Panc1 (cell line): ENCODE data around the gene TSHZ2. TPM values are rescaled to one million over a fixed set of nuclear protein-coding genes. Genes with fewer than 3 reads are reported as not detected.

Source experiments
- ATAC-seq: fragments of 200-7000 bp; cut with Tn5 transposase; 2 replicates; pipeline ENCODE4 v1.9.1; 2020; ENCODE audit warnings: mild to moderate bottlenecking, moderate library complexity
- BruUV-seq: library from RNA; stranded (reverse); fragments of 400-500 nt; replicated peaks from 2 replicates; lab custom pipeline; 2021; lab: Mats Ljungman, UMichigan
- CTCF ChIA-PET: fragments of 300-600 bp; sonication (Branson Sonifier 250); formaldehyde crosslinking; loops from one replicate; lab custom pipeline; 2022; ENCODE audit warnings: antibody characterized with exemption; lab: Charles Lee
- POLR2A ChIA-PET: fragments of 300-600 bp; sonication (Branson Sonifier 250); formaldehyde crosslinking; loops from one replicate; lab custom pipeline; 2022; ENCODE audit warnings: antibody characterized with exemption; lab: Charles Lee
- DNase-seq: peaks from one replicate; pipeline ENCODE4 v3.0.0-alpha.2; 2010; ENCODE audit warnings: low read depth, low spot score
- H3K27ac ChIP-seq: 2 replicates; pipeline ENCODE4 v1.5.1; 2011; ENCODE audit warnings: mild to moderate bottlenecking, low read length, inconsistent platforms
- H3K27me3 ChIP-seq: fragments of 200-500 bp; sonication (Bioruptor generic); 2 replicates; pipeline ENCODE4 v1.6.0; 2014; ENCODE audit warnings: low read length, inconsistent platforms; ENCODE audit not compliant: control insufficient read depth, insufficient read depth
- H3K36me3 ChIP-seq: fragments of 200-500 bp; sonication (Bioruptor generic); 2 replicates; pipeline ENCODE4 v1.5.1; 2014; ENCODE audit warnings: inconsistent platforms, mild to moderate bottlenecking, low read length, moderate library complexity; ENCODE audit not compliant: control insufficient read depth, insufficient read depth
- H3K4me1 ChIP-seq: 2 replicates; pipeline ENCODE4 v1.5.1; 2011; ENCODE audit warnings: inconsistent platforms, mild to moderate bottlenecking, low read length, moderate library complexity; ENCODE audit not compliant: control insufficient read depth, insufficient read depth
- H3K4me3 ChIP-seq, 2 experiments: 2 replicates each; pipeline ENCODE4 v1.5.1; 2011 to 2012; ENCODE audit warnings: low read depth in 2 of 2, low read length in 2 of 2, mild to moderate bottlenecking in 2 of 2, inconsistent platforms in 1 of 2, moderate library complexity in 1 of 2
- H3K9me3 ChIP-seq: fragments of 200-500 bp; sonication (Bioruptor generic); 2 replicates; pipeline ENCODE4 v1.5.1; 2014; ENCODE audit warnings: low read depth, mild to moderate bottlenecking, inconsistent platforms, low read length, moderate library complexity; ENCODE audit not compliant: control insufficient read depth, insufficient read depth
- CTCF ChIP-seq: fragments of 450-650 bp; IDR thresholded peaks from 2 replicates; pipeline ENCODE4 v1.5.1; 2017; ENCODE audit warnings: mild to moderate bottlenecking
- POLR2AphosphoS5 ChIP-seq: IDR thresholded peaks from 2 replicates; pipeline ENCODE4 v1.6.1; 2012; ENCODE audit warnings: mild to moderate bottlenecking, low read depth, low read length, moderate library complexity
- REST ChIP-seq, 2 experiments: IDR thresholded peaks; 2 replicates each; pipeline ENCODE4 v1.6.1; 2011 to 2012; ENCODE audit warnings: low read depth in 2 of 2, control low read depth in 1 of 2, low read length in 1 of 2, mild to moderate bottlenecking in 1 of 2, moderate library complexity in 1 of 2; ENCODE audit not compliant: insufficient read depth in 1 of 2
- SIN3A ChIP-seq: IDR thresholded peaks from 2 replicates; pipeline ENCODE4 v1.6.1; 2012; ENCODE audit warnings: low read depth, mild to moderate bottlenecking, low read length, moderate library complexity, borderline replicate concordance; ENCODE audit not compliant: insufficient read depth
- TCF7L2 ChIP-seq: IDR thresholded peaks from 2 replicates; pipeline ENCODE4 v1.6.1; 2011; ENCODE audit warnings: mild to moderate bottlenecking, low read depth, low read length, inconsistent platforms
- in situ Hi-C: cut with HindIII; loops from 2 replicates; pipeline ENCODE4 v1.10.0; 2016; ENCODE audit warnings: low sequenced_read_pairs, low pct_unique_long_range_greater_than_20kb
- intact Hi-C: fragments of 100-400 bp; cut with micrococcal nuclease; formaldehyde crosslinking; loops from one replicate; pipeline ENCODE4 v1.10.0; 2022; ENCODE audit not compliant: unreplicated experiment
- total RNA-seq: library from RNA; stranded (reverse); gene quantifications from one replicate; pipeline ENCODE4 v1.2.1, GENCODE V29; 2021; ENCODE audit not compliant: unreplicated experiment

The TSHZ2 gene
- total RNA-seq, 1 experiment from 2014 or later = 0.36 TPM

GRCh38 chr20:53028337-53029007 is 56.3 kb downstream of the TSHZ2 start:
- H3K4me1 ChIP-seq = no peaks in the 10 kb centered on the region
- in situ Hi-C loops = no loop called here
- no peaks in the 10 kb centered on the region for H3K36me3 ChIP-seq
- H3K4me3 ChIP-seq = no peak overlapping the region
- no peaks in the 10 kb centered on the region for H3K9me3 ChIP-seq
- CTCF ChIA-PET = no interaction called here
- DNase-seq = no peak
- ATAC-seq = no peak
- TF ChIP-seq REST (IDR thresholded peaks at IDR 0.05; ENCODE audit: insufficient read depth in 1 of 2, low read depth in 2 of 2, low read length in 1 of 2) = no peak
- TF ChIP-seq TCF7L2 = no peak
- no peak for TF ChIP-seq CTCF
- no peak for TF ChIP-seq POLR2AphosphoS5
- no peak for TF ChIP-seq SIN3A
- no TSS peak for BruUV-seq
- H3K27me3 ChIP-seq = peaks cover 4% of the 10 kb centered on the region
- POLR2A ChIA-PET = no interaction called here
- no peak overlapping the region for H3K27ac ChIP-seq
- intact Hi-C loops = no loop called here

- Histone ChIP-seq H3K27ac (no peak overlapping the region), H3K4me3 (no peak overlapping the region), H3K36me3 (no peaks in the 10 kb centered on the region), H3K9me3 (no peaks in the 10 kb centered on the region), H3K27me3 (peaks cover 4% of the 10 kb centered on the region), H3K4me1 (no peaks in the 10 kb centered on the region)
- CTCF ChIA-PET = no interaction called here
- no TSS peak for BruUV-seq
- TF ChIP-seq TCF7L2 (no peak), REST (IDR thresholded peaks at IDR 0.05; ENCODE audit: insufficient read depth in 1 of 2, low read depth in 2 of 2, low read length in 1 of 2) (no peak), POLR2AphosphoS5 (no peak), CTCF (no peak), SIN3A (no peak)
- DNase-seq (no peak), ATAC-seq (no peak)
- in situ Hi-C loops (no loop called here), intact Hi-C loops (no loop called here)
- POLR2A ChIA-PET = no interaction called here
These were observed 57.9 kb downstream of the TSHZ2 start for GRCh38 chr20:53030061-53030460.
